Liver (tissue), 9 donors: ENCODE measurements around the gene CD300C. TPM values are rescaled to one million over a fixed set of nuclear protein-coding genes. Genes with fewer than 3 reads are reported as not detected.

Source experiments
- DNase-seq: peaks from one replicate; pipeline ENCODE4 v3.0.0-alpha.2; 2017; ENCODE audit warnings: low spot score
- H3K27ac ChIP-seq, 2 donors: one replicate each; pipeline ENCODE4 v1.7.0; 2013; ENCODE audit warnings: inconsistent platforms in 2 of 2, low read length in 2 of 2, control low read depth in 1 of 2, low read depth in 1 of 2, mild to moderate bottlenecking in 1 of 2
- H3K27me3 ChIP-seq, 4 donors: one replicate each; pipeline versions ENCODE4 v1.6.1 to v1.7.0; 2013; ENCODE audit warnings: low read length in 3 of 4, inconsistent platforms in 1 of 4, mild to moderate bottlenecking in 1 of 4, moderate library complexity in 1 of 4; ENCODE audit not compliant: control insufficient read depth in 4 of 4, insufficient read depth in 4 of 4
- H3K36me3 ChIP-seq, 4 donors: one replicate each; pipeline versions ENCODE4 v1.6.1 to v1.7.0; 2013; ENCODE audit warnings: low read length in 3 of 4, mild to moderate bottlenecking in 3 of 4, low read depth in 1 of 4, moderate library complexity in 1 of 4; ENCODE audit not compliant: control insufficient read depth in 4 of 4, insufficient read depth in 3 of 4
- H3K4me1 ChIP-seq, 4 donors: one replicate each; pipeline versions ENCODE4 v1.6.1 to v1.7.0; 2013; ENCODE audit warnings: low read length in 3 of 4, mild to moderate bottlenecking in 3 of 4, moderate library complexity in 1 of 4; ENCODE audit not compliant: control insufficient read depth in 4 of 4, insufficient read depth in 4 of 4
- H3K4me3 ChIP-seq, 3 donors: one replicate each; pipeline versions ENCODE4 v1.6.1 to v1.7.0; 2013; ENCODE audit warnings: low read length in 3 of 3, control low read depth in 1 of 3, low read depth in 1 of 3, mild to moderate bottlenecking in 1 of 3
- H3K9ac ChIP-seq, 2 donors: one replicate each; pipeline ENCODE4 v1.7.0; 2013; ENCODE audit warnings: low read length in 2 of 2, mild to moderate bottlenecking in 2 of 2, moderate library complexity in 2 of 2, control low read depth in 1 of 2, low read depth in 1 of 2
- H3K9me3 ChIP-seq, 4 donors: one replicate each; pipeline versions ENCODE4 v1.6.1 to v1.7.0; 2013; ENCODE audit warnings: low read length in 3 of 4; ENCODE audit not compliant: control insufficient read depth in 4 of 4
- FOXA1 ChIP-seq: IDR thresholded peaks from 2 replicates; pipeline ENCODE4 v1.6.1; 2016; ENCODE audit warnings: antibody characterized with exemption
- FOXA2 ChIP-seq: IDR thresholded peaks from 2 replicates; pipeline ENCODE4 v1.6.1; 2016; ENCODE audit warnings: antibody characterized with exemption
- GABPA ChIP-seq, 2 donors: IDR thresholded peaks in 1 of 2; conservative IDR thresholded peaks in 1 of 2; 2 replicates each; pipeline ENCODE4 v1.6.1; 2016; ENCODE audit warnings: antibody characterized with exemption in 2 of 2, mild to moderate bottlenecking in 1 of 2, moderate library complexity in 1 of 2
- HNF4A ChIP-seq, 2 donors: conservative IDR thresholded peaks; 2 replicates each; pipeline ENCODE4 v1.6.1; 2016; ENCODE audit warnings: antibody characterized with exemption in 2 of 2, mild to moderate bottlenecking in 2 of 2
- NR2F2 ChIP-seq: IDR thresholded peaks from 2 replicates; pipeline ENCODE4 v1.6.1; 2016; ENCODE audit warnings: antibody characterized with exemption
- RAD21 ChIP-seq, 2 donors: IDR thresholded peaks; 2 replicates each; pipeline ENCODE4 v1.6.1; 2016; ENCODE audit warnings: antibody characterized with exemption in 2 of 2, mild to moderate bottlenecking in 2 of 2
- RXRA ChIP-seq, 2 donors: IDR thresholded peaks; 2 replicates each; pipeline ENCODE4 v1.6.1; 2017 to 2018; ENCODE audit warnings: antibody characterized with exemption in 2 of 2, mild to moderate bottlenecking in 1 of 2
- TAF1 ChIP-seq: conservative IDR thresholded peaks from 2 replicates; pipeline ENCODE4 v1.6.1; 2016; ENCODE audit warnings: antibody characterized with exemption, mild to moderate bottlenecking
- YY1 ChIP-seq: IDR thresholded peaks from 2 replicates; pipeline ENCODE4 v1.6.1; 2016; ENCODE audit warnings: antibody characterized with exemption, mild to moderate bottlenecking
- WGBS: extraction: QIAGEN DNeasy Blood & Tissue Kit; methylation state at CpG from one replicate; pipeline ENCODE4 v1.1.7; 2013; 5-methylcytosine and 5-hydroxymethylcytosine counted together
- polyA plus RNA-seq, 2 donors: library from polyadenylated mRNA; stranded (reverse) in 1 of 2; unstranded in 1 of 2; fragments of 200-250 nt in 1 of 2; fragments of >200 nt in 1 of 2; fragmentation: Nextera tagmentation in 1 of 2; extraction: Ambion mirVana in 1 of 2; gene quantifications; one replicate each; pipeline versions ENCODE4 v1.2.1 to v1.2.3, GENCODE V29; 2013 to 2015
- total RNA-seq, 2 donors: library from RNA; depleted of rRNA; stranded (reverse); fragments of >200 nt; gene quantifications; one replicate each; pipeline ENCODE4 v1.2.3, GENCODE V29; 2014
- TF ChIP-seq, protein P1 (sequence below): IDR thresholded peaks from 2 replicates; pipeline ENCODE4 v1.6.1; 2016; ENCODE audit warnings: antibody characterized with exemption, mild to moderate bottlenecking
- TF ChIP-seq, protein P2 (sequence below): IDR thresholded peaks from 2 replicates; pipeline ENCODE4 v1.6.1; 2016; ENCODE audit warnings: antibody characterized with exemption
- TF ChIP-seq, protein P3 (sequence below): fragments of 150-350 bp; IDR thresholded peaks from 2 replicates; pipeline ENCODE4 v1.5.1; 2017; ENCODE audit warnings: improper control_type of control experiment, low read depth, low read length; ENCODE audit not compliant: missing input control
- donor health status: healthy.
- donor health status: healthy.
- donor health status: healthy.
- donor health status: healthy.
- donor health status: healthy.

The CD300C gene
- total and polyA plus RNA-seq, 4 donors = 0.17 to 1.5 (median 1.0) TPM

DNA sequence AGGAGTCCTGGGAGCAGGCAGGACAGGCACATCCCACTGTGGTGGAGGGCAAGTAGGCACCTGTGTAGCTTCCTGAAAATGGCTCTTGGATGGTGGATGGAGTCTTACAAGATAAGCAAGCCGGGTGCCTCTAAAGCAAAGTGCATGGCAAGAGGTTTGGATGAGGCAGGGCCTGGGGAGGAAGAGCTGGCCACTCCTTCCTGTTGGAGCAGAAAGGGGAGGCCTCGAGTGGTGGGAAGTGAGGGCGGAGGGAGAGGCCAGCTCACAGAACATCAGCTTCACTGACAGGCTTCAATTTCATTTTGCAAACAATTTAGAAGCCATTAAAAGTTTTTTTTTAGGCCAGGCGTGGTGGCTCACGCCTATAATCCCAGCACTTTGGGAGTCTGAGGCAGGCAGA, 48.4 kb downstream of the CD300C start:
- Histone ChIP-seq H3K9ac (no peak overlapping the region), H3K36me3 (no peaks in the 10 kb centered on the region), H3K9me3 (no peaks in the 10 kb centered on the region), H3K27me3 (no peaks in the 10 kb centered on the region), H3K4me1 (peaks cover 0 to 7% (median 3%) of the 10 kb centered on the region in 4 donors), H3K27ac (no peak overlapping the region), H3K4me3 (no peak overlapping the region)
- no peak for DNase-seq
- 73% methylated on average over 5 of the region's 5 CpGs for WGBS
- TF ChIP-seq YY1 = no peak
- TF ChIP-seq, protein P1, sequence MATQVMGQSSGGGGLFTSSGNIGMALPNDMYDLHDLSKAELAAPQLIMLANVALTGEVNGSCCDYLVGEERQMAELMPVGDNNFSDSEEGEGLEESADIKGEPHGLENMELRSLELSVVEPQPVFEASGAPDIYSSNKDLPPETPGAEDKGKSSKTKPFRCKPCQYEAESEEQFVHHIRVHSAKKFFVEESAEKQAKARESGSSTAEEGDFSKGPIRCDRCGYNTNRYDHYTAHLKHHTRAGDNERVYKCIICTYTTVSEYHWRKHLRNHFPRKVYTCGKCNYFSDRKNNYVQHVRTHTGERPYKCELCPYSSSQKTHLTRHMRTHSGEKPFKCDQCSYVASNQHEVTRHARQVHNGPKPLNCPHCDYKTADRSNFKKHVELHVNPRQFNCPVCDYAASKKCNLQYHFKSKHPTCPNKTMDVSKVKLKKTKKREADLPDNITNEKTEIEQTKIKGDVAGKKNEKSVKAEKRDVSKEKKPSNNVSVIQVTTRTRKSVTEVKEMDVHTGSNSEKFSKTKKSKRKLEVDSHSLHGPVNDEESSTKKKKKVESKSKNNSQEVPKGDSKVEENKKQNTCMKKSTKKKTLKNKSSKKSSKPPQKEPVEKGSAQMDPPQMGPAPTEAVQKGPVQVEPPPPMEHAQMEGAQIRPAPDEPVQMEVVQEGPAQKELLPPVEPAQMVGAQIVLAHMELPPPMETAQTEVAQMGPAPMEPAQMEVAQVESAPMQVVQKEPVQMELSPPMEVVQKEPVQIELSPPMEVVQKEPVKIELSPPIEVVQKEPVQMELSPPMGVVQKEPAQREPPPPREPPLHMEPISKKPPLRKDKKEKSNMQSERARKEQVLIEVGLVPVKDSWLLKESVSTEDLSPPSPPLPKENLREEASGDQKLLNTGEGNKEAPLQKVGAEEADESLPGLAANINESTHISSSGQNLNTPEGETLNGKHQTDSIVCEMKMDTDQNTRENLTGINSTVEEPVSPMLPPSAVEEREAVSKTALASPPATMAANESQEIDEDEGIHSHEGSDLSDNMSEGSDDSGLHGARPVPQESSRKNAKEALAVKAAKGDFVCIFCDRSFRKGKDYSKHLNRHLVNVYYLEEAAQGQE = no peak

DNA sequence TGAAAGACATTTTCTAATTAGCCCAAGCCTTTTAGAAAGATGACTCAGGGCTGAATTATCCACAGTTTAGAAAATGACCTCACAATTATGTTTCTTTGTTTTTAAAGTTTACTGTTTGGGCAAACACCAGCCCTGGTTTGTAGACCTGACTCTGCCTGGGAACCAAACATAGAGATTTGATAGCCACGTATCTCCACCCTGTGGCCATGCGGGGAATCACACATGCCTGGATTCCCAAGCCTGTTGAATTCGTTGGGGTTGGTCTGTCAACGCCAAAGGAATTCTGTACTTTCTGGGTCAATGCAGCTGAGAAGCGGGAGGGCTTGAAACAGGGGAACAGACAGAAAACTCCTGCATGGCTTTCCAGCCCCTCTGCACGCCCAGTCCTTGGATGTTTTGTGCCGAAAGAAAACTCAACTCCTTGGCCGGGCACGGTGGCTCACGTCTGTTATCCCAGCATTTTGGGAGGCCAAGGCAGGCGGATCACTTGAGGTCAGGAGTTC, 52.5 kb downstream of the CD300C start:
- H3K9ac ChIP-seq = no peak overlapping the region
- peak; percentile 72 for DNase-seq

More for the DNA sequence above, 52.5 kb downstream of the CD300C start:
- H3K27me3 ChIP-seq = no peaks in the 10 kb centered on the region
- H3K9me3 ChIP-seq = no peaks in the 10 kb centered on the region
- no peak for TF ChIP-seq NR2F2
- TF ChIP-seq, protein P2, sequence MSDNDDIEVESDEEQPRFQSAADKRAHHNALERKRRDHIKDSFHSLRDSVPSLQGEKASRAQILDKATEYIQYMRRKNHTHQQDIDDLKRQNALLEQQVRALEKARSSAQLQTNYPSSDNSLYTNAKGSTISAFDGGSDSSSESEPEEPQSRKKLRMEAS = no peak
- TF ChIP-seq TAF1 = no peak
- TF ChIP-seq, protein P3, sequence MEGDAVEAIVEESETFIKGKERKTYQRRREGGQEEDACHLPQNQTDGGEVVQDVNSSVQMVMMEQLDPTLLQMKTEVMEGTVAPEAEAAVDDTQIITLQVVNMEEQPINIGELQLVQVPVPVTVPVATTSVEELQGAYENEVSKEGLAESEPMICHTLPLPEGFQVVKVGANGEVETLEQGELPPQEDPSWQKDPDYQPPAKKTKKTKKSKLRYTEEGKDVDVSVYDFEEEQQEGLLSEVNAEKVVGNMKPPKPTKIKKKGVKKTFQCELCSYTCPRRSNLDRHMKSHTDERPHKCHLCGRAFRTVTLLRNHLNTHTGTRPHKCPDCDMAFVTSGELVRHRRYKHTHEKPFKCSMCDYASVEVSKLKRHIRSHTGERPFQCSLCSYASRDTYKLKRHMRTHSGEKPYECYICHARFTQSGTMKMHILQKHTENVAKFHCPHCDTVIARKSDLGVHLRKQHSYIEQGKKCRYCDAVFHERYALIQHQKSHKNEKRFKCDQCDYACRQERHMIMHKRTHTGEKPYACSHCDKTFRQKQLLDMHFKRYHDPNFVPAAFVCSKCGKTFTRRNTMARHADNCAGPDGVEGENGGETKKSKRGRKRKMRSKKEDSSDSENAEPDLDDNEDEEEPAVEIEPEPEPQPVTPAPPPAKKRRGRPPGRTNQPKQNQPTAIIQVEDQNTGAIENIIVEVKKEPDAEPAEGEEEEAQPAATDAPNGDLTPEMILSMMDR = peak; percentile 98
- TF ChIP-seq, protein P1 = no peak
- TF ChIP-seq GABPA (IDR thresholded peaks at IDR 0.05 in 1 of 2, conservative IDR thresholded peaks at IDR 0.05 in 1 of 2) = no peak
- no peak for TF ChIP-seq FOXA2
- TF ChIP-seq RAD21 (IDR thresholded peaks at IDR 0.05) = peak; percentile 94 to 95
- TF ChIP-seq RXRA (IDR thresholded peaks at IDR 0.05) = no peak
- no peak for TF ChIP-seq FOXA1
- TF ChIP-seq HNF4A (conservative IDR thresholded peaks at IDR 0.05) = no peak
- H3K4me3 ChIP-seq = no peak overlapping the region
- peaks cover 0 to 7% (median 3%) of the 10 kb centered on the region in 4 donors for H3K4me1 ChIP-seq
- no peaks in the 10 kb centered on the region for H3K36me3 ChIP-seq
- no peak overlapping the region for H3K27ac ChIP-seq
- WGBS = 38% methylated on average over 11 of the region's 11 CpGs
